HFFc6 (cell line): ENCODE measurements around the gene TJP1. TPM values are rescaled to one million over a fixed set of nuclear protein-coding genes. Genes with fewer than 3 reads are reported as not detected.

Experiments
- DNase-seq: peaks from one replicate; pipeline ENCODE4 v3.0.0-alpha.2; 2018
- H3K27ac Mint-ChIP-seq: 2 replicates; pipeline ENCODE4 v1.8.0; 2020; ENCODE audit warnings: mild to moderate bottlenecking, mixed read lengths
- H3K27me3 Mint-ChIP-seq: 2 replicates; pipeline ENCODE4 v1.8.0; 2021; ENCODE audit warnings: mild to moderate bottlenecking, moderate library complexity, mixed read lengths; ENCODE audit not compliant: insufficient read depth
- H3K36me3 Mint-ChIP-seq: 2 replicates; pipeline ENCODE4 v1.8.0; 2021; ENCODE audit warnings: low read depth, mixed read lengths
- H3K4me1 Mint-ChIP-seq: 2 replicates; pipeline ENCODE4 v1.8.0; 2020; ENCODE audit warnings: low read depth, mixed read lengths
- H3K4me3 Mint-ChIP-seq: 2 replicates; pipeline ENCODE4 v1.8.0; 2020; ENCODE audit warnings: mild to moderate bottlenecking, moderate library complexity, mixed read lengths
- H3K9me3 Mint-ChIP-seq: 2 replicates; pipeline ENCODE4 v1.8.0; 2020; ENCODE audit warnings: mild to moderate bottlenecking, mixed read lengths
- CTCF ChIP-seq: fragments of 200-600 bp; sonication (generic); IDR thresholded peaks from 2 replicates; pipeline ENCODE4 v1.5.0; 2021; ENCODE audit warnings: antibody characterized with exemption, mild to moderate bottlenecking
- total RNA-seq, 6 experiments: library from RNA; stranded (reverse); fragmentation: NEBNext Ultra II Directional; extraction: Animal tissue kit (Norgen Biotek cat#: 25700); gene quantifications; 2 replicates in 1 of 6; 3 replicates in 5 of 6; pipeline ENCODE4 v1.2.3, GENCODE V29; 2021

The TJP1 gene
- total RNA-seq, 6 experiments from 2014 or later: 60.1 to 76.3 (median 70.4) TPM

- DNase-seq: peak; percentile 90
- peaks cover 3% of the 10 kb centered on the region for H3K27me3 Mint-ChIP-seq
- peaks cover 65% of the 10 kb centered on the region for H3K4me1 Mint-ChIP-seq
- TF ChIP-seq CTCF: no peak
- 0 out of 2 replicates have a peak, but pooled peaks cover 9% of the 10 kb centered on the region for H3K36me3 Mint-ChIP-seq
- H3K4me3 Mint-ChIP-seq: peak overlapping the region; percentile 70
- H3K27ac Mint-ChIP-seq: peak overlapping the region; percentile 96
- 0 out of 2 replicates have a peak, but pooled peaks cover 4% of the 10 kb centered on the region for H3K9me3 Mint-ChIP-seq
Observed at GRCh38 chr15:29670998-29671981, 151.0 kb downstream of the TJP1 start.

GRCh38 chr15:29670266-29670665, 152.0 kb downstream of the TJP1 start:
- H3K9me3 Mint-ChIP-seq: 0 out of 2 replicates have a peak, but pooled peaks cover 4% of the 10 kb centered on the region

GRCh38 chr15:29669823-29670222, 152.4 kb downstream of the TJP1 start:
- peak; percentile 50 for DNase-seq
- 0 out of 2 replicates have a peak, but pooled peaks cover 9% of the 10 kb centered on the region for H3K36me3 Mint-ChIP-seq
- H3K27ac Mint-ChIP-seq: peak overlapping the region; percentile 96
- peaks cover 3% of the 10 kb centered on the region for H3K27me3 Mint-ChIP-seq
- peaks cover 64% of the 10 kb centered on the region for H3K4me1 Mint-ChIP-seq
- TF ChIP-seq CTCF: no peak
- peak overlapping the region; percentile 20 for H3K4me3 Mint-ChIP-seq
- H3K9me3 Mint-ChIP-seq: 0 out of 2 replicates have a peak, but pooled peaks cover 4% of the 10 kb centered on the region

More at GRCh38 chr15:29670266-29670665, 152.0 kb downstream of the TJP1 start:
- 0 out of 2 replicates have a peak, but pooled peaks cover 9% of the 10 kb centered on the region for H3K36me3 Mint-ChIP-seq
- no peak for TF ChIP-seq CTCF
- H3K27ac Mint-ChIP-seq: peak overlapping the region; percentile 96
- H3K4me1 Mint-ChIP-seq: peaks cover 63% of the 10 kb centered on the region
- H3K27me3 Mint-ChIP-seq: peaks cover 3% of the 10 kb centered on the region
- DNase-seq: no peak
- H3K4me3 Mint-ChIP-seq: peak overlapping the region; percentile 61

- 0 out of 2 replicates have a peak, but pooled peaks cover 4% of the 10 kb centered on the region for H3K9me3 Mint-ChIP-seq
- peaks cover 3% of the 10 kb centered on the region for H3K27me3 Mint-ChIP-seq
- no peak overlapping the region for H3K4me3 Mint-ChIP-seq
- 0 out of 2 replicates have a peak, but pooled peaks cover 9% of the 10 kb centered on the region for H3K36me3 Mint-ChIP-seq
- peak; percentile 89 for TF ChIP-seq CTCF
- no peak overlapping the region for H3K27ac Mint-ChIP-seq
- DNase-seq: peak; percentile 75
- peaks cover 53% of the 10 kb centered on the region for H3K4me1 Mint-ChIP-seq
Observed at GRCh38 chr15:29668120-29668602, 154.1 kb downstream of the TJP1 start.

GRCh38 chr15:29666241-29666640, 156.0 kb downstream of the TJP1 start:
- no peak overlapping the region; the same call in 1 of the 2 replicates for H3K27ac Mint-ChIP-seq
- 0 out of 2 replicates have a peak, but pooled peaks cover 4% of the 10 kb centered on the region for H3K9me3 Mint-ChIP-seq
- H3K36me3 Mint-ChIP-seq: 0 out of 2 replicates have a peak, but pooled peaks cover 4% of the 10 kb centered on the region
- peaks cover 34% of the 10 kb centered on the region for H3K4me1 Mint-ChIP-seq
- TF ChIP-seq CTCF: no peak
- peaks cover 3% of the 10 kb centered on the region for H3K27me3 Mint-ChIP-seq
- no peak for DNase-seq
- no peak overlapping the region for H3K4me3 Mint-ChIP-seq
